HEK293 (cell line): Measurements from ENCODE around the gene TRAPPC3L.

Source experiments
- CTCF ChIA-PET: fragments of 350-600 bp; formaldehyde crosslinking; extraction: SDS; loops from one replicate; lab custom pipeline; 2021; ENCODE audit warnings: antibody characterized with exemption; lab: Yijun Ruan, JAX
- POLR2A ChIA-PET: fragments of 300-600 bp; formaldehyde crosslinking; extraction: SDS; loops from one replicate; lab custom pipeline; 2020; ENCODE audit warnings: antibody characterized with exemption, inconsistent platforms; lab: Yijun Ruan, JAX
- H3K27ac ChIP-seq: fragments of 200-500 bp; sonication (Bioruptor generic); 2 replicates; pipeline ENCODE4 v1.5.1; 2014; ENCODE audit warnings: low read depth, low read length, control low read depth, inconsistent platforms; ENCODE audit errors: extremely low read depth
- H3K36me3 ChIP-seq, 2 experiments: fragments of 200-500 bp in 1 of 2; sonication (Bioruptor generic) in 1 of 2; 1 replicate in 1 of 2; 2 replicates in 1 of 2; pipeline ENCODE4 v1.5.1; 2014 to 2017; ENCODE audit warnings: inconsistent platforms in 2 of 2, low read length in 2 of 2; ENCODE audit not compliant: control insufficient read depth in 2 of 2, insufficient read depth in 1 of 2
- H3K4me1 ChIP-seq: fragments of 200-500 bp; sonication (Bioruptor generic); 2 replicates; pipeline ENCODE4 v1.5.1; 2014; ENCODE audit warnings: mild to moderate bottlenecking, low read length, inconsistent platforms; ENCODE audit not compliant: control insufficient read depth, insufficient read depth
- H3K4me3 ChIP-seq: 2 replicates; pipeline ENCODE4 v1.5.1; 2011; ENCODE audit warnings: low read depth, mild to moderate bottlenecking, control low read depth, low read length, moderate library complexity
- H3K9me3 ChIP-seq: fragments of 200-500 bp; sonication (Bioruptor generic); 2 replicates; pipeline ENCODE4 v1.5.1; 2014; ENCODE audit warnings: low read depth, low read length, inconsistent platforms; ENCODE audit not compliant: control insufficient read depth, insufficient read depth
- GLI4 ChIP-seq: fragments of 450-650 bp; formaldehyde crosslinking; IDR thresholded peaks from 2 replicates; pipeline ENCODE4 v1.5.1; 2016; ENCODE audit warnings: missing biosample characterization, missing genetic modification characterization
- GLIS1 ChIP-seq: fragments of 450-650 bp; formaldehyde crosslinking; IDR thresholded peaks from 2 replicates; pipeline ENCODE4 v1.5.1; 2016; ENCODE audit warnings: missing biosample characterization, missing genetic modification characterization
- YY1 ChIP-seq: fragments of 450-650 bp; formaldehyde crosslinking; IDR thresholded peaks from 2 replicates; pipeline ENCODE4 v1.5.1; 2018; ENCODE audit warnings: missing biosample characterization, missing genetic modification characterization
- ZBTB6 ChIP-seq: fragments of 450-650 bp; formaldehyde crosslinking; IDR thresholded peaks from 2 replicates; pipeline ENCODE4 v1.5.1; 2017; ENCODE audit warnings: missing biosample characterization, missing genetic modification characterization
- ZFHX2 ChIP-seq: fragments of 450-650 bp; formaldehyde crosslinking; conservative IDR thresholded peaks from 2 replicates; pipeline ENCODE4 v1.5.1; 2016; ENCODE audit warnings: missing biosample characterization, missing genetic modification characterization
- ZFP37 ChIP-seq: fragments of 450-650 bp; formaldehyde crosslinking; IDR thresholded peaks from 2 replicates; pipeline ENCODE4 v1.5.1; 2016; ENCODE audit warnings: missing biosample characterization, missing genetic modification characterization
- ZNF214 ChIP-seq: fragments of 450-650 bp; formaldehyde crosslinking; IDR thresholded peaks from 2 replicates; pipeline ENCODE4 v1.5.1; 2017; ENCODE audit warnings: missing biosample characterization, mild to moderate bottlenecking, missing genetic modification characterization, borderline replicate concordance
- ZNF341 ChIP-seq: fragments of 450-650 bp; formaldehyde crosslinking; IDR thresholded peaks from 2 replicates; pipeline ENCODE4; 2016; ENCODE audit warnings: low read depth, missing biosample characterization, missing genetic modification characterization
- ZNF600 ChIP-seq: fragments of 450-650 bp; formaldehyde crosslinking; IDR thresholded peaks from 2 replicates; pipeline ENCODE4 v1.5.1; 2016; ENCODE audit warnings: missing biosample characterization, missing genetic modification characterization
- ZNF624 ChIP-seq: fragments of 450-650 bp; formaldehyde crosslinking; IDR thresholded peaks from 2 replicates; pipeline ENCODE4 v1.5.1; 2017; ENCODE audit warnings: missing biosample characterization, missing genetic modification characterization
- ZNF629 ChIP-seq: fragments of 450-650 bp; formaldehyde crosslinking; IDR thresholded peaks from 2 replicates; pipeline ENCODE4 v1.5.1; 2017; ENCODE audit warnings: missing biosample characterization, missing genetic modification characterization
- ZNF692 ChIP-seq: fragments of 450-650 bp; formaldehyde crosslinking; IDR thresholded peaks from 2 replicates; pipeline ENCODE4 v1.5.1; 2016; ENCODE audit warnings: missing biosample characterization, missing genetic modification characterization
- ZNF830 ChIP-seq: fragments of 450-650 bp; IDR thresholded peaks from 2 replicates; pipeline ENCODE4 v1.5.0; 2018; ENCODE audit warnings: missing biosample characterization, missing genetic modification characterization, low read depth, mild to moderate bottlenecking, moderate library complexity
- ZSCAN16 ChIP-seq: fragments of 450-650 bp; formaldehyde crosslinking; IDR thresholded peaks from 2 replicates; pipeline ENCODE4 v1.5.1; 2016; ENCODE audit warnings: missing biosample characterization, missing genetic modification characterization
- TF ChIP-seq, protein P1 (sequence below): fragments of 450-650 bp; formaldehyde crosslinking; conservative IDR thresholded peaks from 2 replicates; pipeline ENCODE4 v1.5.1; 2016; ENCODE audit warnings: low read depth, missing biosample characterization, missing genetic modification characterization
- TF ChIP-seq, protein P2 (sequence below): fragments of 450-650 bp; formaldehyde crosslinking; IDR thresholded peaks from 2 replicates; pipeline ENCODE4 v1.5.1; 2016; ENCODE audit warnings: missing biosample characterization, missing genetic modification characterization
- TF ChIP-seq, protein P3 (sequence below): fragments of 450-650 bp; formaldehyde crosslinking; IDR thresholded peaks from 2 replicates; pipeline ENCODE4 v1.5.1; 2016; ENCODE audit warnings: missing biosample characterization, missing genetic modification characterization, low read depth

Gene TRAPPC3L

DNA sequence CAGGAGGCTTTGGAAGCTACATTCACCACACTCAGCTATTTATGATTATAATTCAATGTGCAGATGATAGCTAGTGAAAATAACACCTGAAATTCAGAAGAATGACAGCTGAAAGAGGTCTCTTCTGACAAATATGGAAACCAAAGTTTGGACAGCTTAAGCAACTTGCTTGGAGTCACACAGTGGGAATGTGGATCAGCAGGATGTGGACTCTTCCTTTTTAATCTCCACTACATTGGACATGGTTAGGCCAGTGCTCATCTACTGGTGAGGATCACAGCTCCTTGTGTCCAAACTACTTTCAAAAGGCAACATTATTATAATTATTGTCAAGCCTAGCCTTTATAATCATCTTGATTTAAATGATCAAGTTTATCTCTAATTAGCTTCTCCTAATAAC, 10.4 kb downstream of the TRAPPC3L start:
- no peak overlapping the region for H3K27ac ChIP-seq
- H3K4me1 ChIP-seq = peaks cover 7% of the 10 kb centered on the region
- TF ChIP-seq ZNF341 (tag by site-specific recombination) (no peak), ZNF214 (tag by site-specific recombination) (no peak), YY1 (no peak), GLIS1 (tag by site-specific recombination) (no peak), ZNF600 (no peak), ZNF830 (tag by site-specific recombination) (no peak), ZSCAN16 (tag by site-specific recombination) (no peak), ZNF692 (no peak), ZNF624 (tag by site-specific recombination) (no peak), ZFP37 (no peak), ZBTB6 (no peak), GLI4 (tag by site-specific recombination) (no peak), ZFHX2 (tag by site-specific recombination) (no peak), ZNF629 (tag by site-specific recombination) (no peak)
- TF ChIP-seq, protein P1, sequence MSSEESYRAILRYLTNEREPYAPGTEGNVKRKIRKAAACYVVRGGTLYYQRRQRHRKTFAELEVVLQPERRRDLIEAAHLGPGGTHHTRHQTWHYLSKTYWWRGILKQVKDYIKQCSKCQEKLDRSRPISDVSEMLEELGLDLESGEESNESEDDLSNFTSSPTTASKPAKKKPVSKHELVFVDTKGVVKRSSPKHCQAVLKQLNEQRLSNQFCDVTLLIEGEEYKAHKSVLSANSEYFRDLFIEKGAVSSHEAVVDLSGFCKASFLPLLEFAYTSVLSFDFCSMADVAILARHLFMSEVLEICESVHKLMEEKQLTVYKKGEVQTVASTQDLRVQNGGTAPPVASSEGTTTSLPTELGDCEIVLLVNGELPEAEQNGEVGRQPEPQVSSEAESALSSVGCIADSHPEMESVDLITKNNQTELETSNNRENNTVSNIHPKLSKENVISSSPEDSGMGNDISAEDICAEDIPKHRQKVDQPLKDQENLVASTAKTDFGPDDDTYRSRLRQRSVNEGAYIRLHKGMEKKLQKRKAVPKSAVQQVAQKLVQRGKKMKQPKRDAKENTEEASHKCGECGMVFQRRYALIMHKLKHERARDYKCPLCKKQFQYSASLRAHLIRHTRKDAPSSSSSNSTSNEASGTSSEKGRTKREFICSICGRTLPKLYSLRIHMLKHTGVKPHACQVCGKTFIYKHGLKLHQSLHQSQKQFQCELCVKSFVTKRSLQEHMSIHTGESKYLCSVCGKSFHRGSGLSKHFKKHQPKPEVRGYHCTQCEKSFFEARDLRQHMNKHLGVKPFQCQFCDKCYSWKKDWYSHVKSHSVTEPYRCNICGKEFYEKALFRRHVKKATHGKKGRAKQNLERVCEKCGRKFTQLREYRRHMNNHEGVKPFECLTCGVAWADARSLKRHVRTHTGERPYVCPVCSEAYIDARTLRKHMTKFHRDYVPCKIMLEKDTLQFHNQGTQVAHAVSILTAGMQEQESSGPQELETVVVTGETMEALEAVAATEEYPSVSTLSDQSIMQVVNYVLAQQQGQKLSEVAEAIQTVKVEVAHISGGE (tag by site-specific recombination) = no peak
- TF ChIP-seq, protein P2, sequence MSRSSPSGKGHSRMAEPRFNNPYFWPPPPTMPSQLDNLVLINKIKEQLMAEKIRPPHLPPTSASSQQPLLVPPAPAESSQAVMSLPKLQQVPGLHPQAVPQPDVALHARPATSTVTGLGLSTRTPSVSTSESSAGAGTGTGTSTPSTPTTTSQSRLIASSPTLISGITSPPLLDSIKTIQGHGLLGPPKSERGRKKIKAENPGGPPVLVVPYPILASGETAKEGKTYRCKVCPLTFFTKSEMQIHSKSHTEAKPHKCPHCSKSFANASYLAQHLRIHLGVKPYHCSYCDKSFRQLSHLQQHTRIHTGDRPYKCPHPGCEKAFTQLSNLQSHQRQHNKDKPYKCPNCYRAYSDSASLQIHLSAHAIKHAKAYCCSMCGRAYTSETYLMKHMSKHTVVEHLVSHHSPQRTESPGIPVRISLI (tag by site-specific recombination) = no peak
- TF ChIP-seq, protein P3, sequence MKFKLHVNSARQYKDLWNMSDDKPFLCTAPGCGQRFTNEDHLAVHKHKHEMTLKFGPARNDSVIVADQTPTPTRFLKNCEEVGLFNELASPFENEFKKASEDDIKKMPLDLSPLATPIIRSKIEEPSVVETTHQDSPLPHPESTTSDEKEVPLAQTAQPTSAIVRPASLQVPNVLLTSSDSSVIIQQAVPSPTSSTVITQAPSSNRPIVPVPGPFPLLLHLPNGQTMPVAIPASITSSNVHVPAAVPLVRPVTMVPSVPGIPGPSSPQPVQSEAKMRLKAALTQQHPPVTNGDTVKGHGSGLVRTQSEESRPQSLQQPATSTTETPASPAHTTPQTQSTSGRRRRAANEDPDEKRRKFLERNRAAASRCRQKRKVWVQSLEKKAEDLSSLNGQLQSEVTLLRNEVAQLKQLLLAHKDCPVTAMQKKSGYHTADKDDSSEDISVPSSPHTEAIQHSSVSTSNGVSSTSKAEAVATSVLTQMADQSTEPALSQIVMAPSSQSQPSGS (tag by site-specific recombination) = no peak
- TF ChIP-seq, all 188 proteins: peak for 0
- ChIA-PET CTCF (interaction anchor here (0.5 to 4.5 kb wide), 49 partner anchors 9 to 318 kb away, joined by 3 to 108 read pairs (median 4); partner anchors contain the start of genes CALHM4, CALHM5, CALHM6 and DSE), POLR2A (no interaction called here)
- no peak overlapping the region for H3K4me3 ChIP-seq
- no peaks in the 10 kb centered on the region for H3K9me3 ChIP-seq
- no peaks in the 10 kb centered on the region for H3K36me3 ChIP-seq
